WI38 (cell line): ENCODE measurements around the gene SNX11.

Experiments used
- H3K4me3 ChIP-seq: 2 replicates; pipeline ENCODE4 v1.5.1; 2011; ENCODE audit warnings: low read depth, mild to moderate bottlenecking, control low read depth, low read length
- TF ChIP-seq, protein P1 (sequence below): IDR thresholded peaks from 2 replicates; pipeline ENCODE4 v1.5.1; 2012; ENCODE audit warnings: low read depth, mild to moderate bottlenecking, control low read depth, low read length

SNX11 gene

DNA sequence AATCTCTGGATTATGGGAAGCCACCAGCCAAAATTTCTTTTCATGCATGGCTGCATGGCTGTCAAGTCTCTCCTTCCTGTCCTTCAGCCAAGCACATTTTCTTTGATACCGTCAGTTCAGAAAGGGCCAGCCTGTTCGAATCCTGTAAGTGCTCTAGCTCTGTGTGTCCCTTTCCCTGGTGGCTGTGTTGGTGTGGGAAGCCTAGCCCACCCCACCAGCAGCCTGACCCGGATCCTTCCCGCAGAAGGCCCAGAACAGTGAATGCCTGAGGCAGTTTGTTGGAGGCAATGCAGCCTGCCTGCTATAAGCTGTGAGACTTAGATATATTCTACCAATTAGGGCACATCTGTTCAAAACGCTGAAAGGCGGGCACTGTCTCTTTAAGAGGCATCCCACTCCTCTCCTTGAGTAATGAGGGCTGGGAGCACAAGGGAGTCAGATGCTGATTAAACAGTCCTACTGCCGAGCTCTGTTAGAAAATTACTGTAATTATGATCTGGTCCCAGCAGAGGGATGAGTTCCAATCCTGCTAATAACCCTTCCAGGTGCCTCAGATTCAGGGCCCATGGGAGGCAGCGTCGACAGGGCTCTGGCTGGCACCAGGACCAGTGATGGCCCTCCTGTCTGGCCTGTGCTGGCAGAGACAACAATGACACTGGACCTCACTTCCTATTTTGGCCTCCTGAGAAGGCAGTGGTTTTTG is 18.4 kb downstream of the SNX11 start:
- TF ChIP-seq, protein P1, sequence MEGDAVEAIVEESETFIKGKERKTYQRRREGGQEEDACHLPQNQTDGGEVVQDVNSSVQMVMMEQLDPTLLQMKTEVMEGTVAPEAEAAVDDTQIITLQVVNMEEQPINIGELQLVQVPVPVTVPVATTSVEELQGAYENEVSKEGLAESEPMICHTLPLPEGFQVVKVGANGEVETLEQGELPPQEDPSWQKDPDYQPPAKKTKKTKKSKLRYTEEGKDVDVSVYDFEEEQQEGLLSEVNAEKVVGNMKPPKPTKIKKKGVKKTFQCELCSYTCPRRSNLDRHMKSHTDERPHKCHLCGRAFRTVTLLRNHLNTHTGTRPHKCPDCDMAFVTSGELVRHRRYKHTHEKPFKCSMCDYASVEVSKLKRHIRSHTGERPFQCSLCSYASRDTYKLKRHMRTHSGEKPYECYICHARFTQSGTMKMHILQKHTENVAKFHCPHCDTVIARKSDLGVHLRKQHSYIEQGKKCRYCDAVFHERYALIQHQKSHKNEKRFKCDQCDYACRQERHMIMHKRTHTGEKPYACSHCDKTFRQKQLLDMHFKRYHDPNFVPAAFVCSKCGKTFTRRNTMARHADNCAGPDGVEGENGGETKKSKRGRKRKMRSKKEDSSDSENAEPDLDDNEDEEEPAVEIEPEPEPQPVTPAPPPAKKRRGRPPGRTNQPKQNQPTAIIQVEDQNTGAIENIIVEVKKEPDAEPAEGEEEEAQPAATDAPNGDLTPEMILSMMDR, result no peak
- no peak overlapping the region for H3K4me3 ChIP-seq

DNA sequence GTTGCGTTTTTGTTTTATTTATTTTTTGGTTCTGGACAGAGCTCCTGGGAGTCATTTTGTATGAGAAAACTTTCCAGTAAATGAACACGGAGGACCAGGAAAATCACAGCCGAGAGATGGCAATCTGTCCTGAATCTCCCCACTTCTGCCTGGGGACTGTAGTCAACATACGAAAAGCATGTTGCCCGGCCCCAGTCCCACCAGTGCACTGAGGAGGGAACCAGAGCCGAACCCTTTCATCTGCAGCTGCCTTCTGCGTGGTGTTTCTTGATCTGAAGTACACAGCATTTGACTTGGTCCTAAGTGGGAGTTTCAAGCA is 18.9 kb downstream of the SNX11 start:
- H3K4me3 ChIP-seq, result no peak overlapping the region
- TF ChIP-seq, protein P1, result no peak

DNA sequence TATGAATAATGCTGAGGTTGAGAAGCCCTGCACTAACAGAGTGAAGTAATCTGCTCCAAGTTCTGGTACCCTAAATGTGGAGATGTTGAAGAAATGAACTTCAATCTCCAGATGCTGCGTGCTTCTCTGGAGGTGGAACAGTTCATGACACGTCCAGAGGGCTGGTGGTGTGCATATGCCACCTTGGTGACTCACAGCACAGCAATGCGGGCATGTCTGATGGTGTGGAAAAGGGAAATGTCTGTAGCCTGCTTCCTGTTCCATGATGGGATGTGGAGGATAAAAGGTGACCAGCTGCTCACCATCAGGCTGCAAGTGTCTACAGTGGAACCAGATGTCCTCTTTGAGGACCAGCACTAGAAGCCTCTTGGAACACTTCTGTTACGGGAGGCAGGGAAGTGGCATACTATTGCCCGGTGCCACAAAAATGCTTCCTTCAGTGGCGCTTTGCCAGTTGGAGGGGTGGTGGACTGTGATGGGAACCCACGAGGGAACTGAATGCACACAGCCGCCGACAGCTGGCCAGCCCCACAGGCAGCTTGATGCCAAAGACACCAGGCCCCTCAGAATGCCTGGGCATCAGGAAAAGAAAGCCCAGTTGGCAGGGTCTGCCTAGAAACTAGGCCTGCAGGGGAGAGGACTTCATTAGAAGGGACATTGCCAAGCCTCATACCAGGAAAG is 19.9 kb downstream of the SNX11 start:
- H3K4me3 ChIP-seq, result no peak overlapping the region

DNA sequence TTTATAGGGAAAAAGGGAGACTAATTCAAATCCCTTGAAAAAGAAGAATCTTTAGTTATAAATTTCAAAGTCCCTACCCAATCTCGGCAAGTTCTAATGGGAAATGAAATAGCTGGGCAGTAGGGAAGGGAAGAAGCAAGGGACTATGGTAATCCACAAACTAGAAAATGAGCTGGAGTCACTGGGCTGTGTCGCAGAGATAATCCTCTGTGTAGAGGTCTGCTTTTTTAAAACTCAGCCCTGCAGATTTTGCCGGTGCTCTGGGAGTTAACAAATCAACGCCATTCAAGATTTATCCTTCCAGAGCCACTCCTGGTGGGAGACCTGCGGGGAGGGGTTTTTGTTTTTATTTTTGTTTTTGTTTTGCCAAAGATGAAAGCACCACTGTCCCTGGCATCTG is 20.8 kb downstream of the SNX11 start:
- TF ChIP-seq, protein P1, result no peak
- H3K4me3 ChIP-seq, result no peak overlapping the region

More for the DNA sequence above, 19.9 kb downstream of the SNX11 start:
- TF ChIP-seq, protein P1, result no peak

DNA sequence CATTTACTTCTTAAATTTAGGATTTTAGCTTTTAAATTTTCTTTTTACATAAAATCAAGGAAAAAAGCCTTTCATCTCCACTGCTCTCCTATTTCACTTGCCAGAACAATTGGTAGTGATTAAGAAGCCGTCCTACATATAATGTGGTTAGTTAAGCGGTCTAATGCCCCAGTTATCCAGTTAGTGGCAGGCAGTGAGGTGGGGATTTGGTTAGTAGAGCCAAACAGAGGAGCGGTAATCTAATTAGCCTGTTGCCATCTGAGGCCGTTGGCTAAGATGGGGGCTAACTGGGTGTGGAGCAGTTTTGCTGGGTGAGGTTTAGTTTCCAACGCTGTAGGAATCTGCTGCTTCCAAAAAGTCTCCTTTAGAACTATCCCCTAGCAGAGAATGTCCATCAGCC is 22.4 kb downstream of the SNX11 start:
- H3K4me3 ChIP-seq, result no peak overlapping the region
- TF ChIP-seq, protein P1, result no peak

DNA sequence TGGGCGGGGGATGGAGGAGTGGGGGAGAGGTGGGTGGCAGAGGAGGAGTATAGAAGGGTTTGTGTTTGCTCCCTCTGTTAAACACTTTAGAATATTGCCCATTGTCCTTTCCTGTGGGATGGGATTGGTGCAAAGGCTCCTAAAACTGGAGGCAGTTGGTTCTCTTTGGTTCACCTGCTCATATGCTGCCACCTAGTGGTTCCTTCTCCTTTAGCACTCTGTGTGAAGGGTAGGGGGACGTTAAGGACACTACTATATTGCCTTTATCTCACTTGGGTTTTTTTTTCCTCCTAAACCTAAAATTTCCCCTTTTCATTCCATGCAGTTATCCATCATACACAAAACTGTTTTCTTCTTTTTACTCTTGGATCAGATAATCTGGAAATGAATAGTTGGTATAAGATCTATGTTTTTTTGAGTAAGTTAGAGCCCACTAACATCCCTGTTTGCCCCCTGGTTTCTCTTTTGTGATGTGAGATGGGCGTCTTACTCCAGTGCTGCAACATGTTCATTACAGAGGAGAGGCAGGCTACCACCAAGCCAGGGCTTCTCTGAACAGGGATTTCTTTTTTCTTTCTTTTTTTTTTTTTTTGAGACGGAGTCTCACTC is 23.8 kb downstream of the SNX11 start:
- TF ChIP-seq, protein P1, result peak; percentile 73
- H3K4me3 ChIP-seq, result no peak overlapping the region

DNA sequence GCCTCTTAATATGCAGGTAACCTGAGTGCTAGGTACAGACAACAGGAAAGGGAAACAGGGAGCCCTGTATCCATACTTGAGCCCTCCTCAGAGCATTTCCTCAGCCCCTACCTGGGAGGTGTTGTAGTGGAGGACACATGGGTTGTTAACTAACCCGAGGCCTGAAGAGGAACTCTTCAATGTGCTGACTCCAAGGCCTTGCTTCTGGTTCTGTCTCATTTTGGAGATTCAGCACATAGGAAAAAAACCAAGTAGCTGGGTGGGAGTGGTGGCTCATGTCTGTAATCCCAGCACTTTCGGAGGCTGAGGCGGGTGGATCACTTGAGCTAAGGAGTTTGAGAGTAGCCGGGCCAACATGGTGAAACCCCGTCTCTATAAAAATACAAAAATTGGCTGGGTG is 24.8 kb downstream of the SNX11 start:
- H3K4me3 ChIP-seq, result no peak overlapping the region
- TF ChIP-seq, protein P1, result no peak
